Medulla oblongata (tissue), 1 donor: Measurements from ENCODE around the gene YAE1.
"Not testable (repeated sequence)": the region's sequence is repeated elsewhere in the genome, so short reads cannot be mapped to it uniquely, and the experiment has no call there.

ENCODE experiments used
- DNase-seq: peaks from one replicate; pipeline ENCODE4 v3.0.0-alpha.2; 2015; ENCODE audit errors: extremely low spot score

The YAE1 gene, protein sequence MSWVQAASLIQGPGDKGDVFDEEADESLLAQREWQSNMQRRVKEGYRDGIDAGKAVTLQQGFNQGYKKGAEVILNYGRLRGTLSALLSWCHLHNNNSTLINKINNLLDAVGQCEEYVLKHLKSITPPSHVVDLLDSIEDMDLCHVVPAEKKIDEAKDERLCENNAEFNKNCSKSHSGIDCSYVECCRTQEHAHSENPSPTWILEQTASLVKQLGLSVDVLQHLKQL

DNA sequence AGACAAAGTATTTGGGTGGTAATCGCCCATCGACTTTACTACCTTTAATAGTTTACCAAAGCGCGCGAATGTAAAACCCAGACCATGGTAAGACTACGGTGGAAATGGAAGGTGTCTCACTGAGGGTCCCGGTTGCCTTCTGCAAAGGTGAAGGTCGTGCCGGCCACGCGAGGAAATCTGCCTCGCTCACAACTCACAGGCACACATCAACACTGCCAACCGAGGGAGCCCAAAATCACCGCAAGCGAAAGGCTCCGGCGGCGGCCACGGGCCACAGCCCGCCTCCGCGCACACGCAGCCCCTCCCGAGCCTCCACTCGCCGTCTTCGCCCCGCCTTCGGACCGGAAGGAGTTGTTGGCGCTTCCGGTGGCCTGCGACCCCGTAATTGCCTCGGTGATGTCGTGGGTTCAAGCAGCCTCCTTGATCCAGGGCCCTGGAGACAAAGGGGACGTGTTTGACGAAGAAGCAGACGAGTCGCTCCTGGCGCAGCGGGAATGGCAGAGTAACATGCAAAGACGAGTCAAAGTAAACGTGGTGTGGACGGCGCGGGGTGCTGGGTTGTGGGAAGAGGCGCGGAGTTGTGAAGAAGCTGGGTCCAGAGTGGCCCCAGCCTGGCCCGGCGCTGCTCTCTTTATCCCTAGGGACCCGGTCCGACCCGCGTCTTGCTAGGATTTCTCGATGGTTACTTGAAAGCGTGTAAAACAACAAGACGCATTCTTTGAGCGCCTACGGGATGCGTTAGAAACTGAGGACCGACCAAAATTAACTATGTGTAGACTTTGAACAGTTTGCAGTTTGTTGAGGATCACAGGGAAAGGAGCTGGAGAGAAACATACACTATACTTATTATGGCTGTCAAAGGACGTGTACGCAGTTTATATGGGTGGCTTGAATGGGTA, at the start of gene YAE1:
TSS of gene YAE1 (plus strand) at position 382 of the 899 bp plus-strand sequence. CDS start at position 397, 15 bp downstream.
- DNase-seq: peak; percentile 87

DNA sequence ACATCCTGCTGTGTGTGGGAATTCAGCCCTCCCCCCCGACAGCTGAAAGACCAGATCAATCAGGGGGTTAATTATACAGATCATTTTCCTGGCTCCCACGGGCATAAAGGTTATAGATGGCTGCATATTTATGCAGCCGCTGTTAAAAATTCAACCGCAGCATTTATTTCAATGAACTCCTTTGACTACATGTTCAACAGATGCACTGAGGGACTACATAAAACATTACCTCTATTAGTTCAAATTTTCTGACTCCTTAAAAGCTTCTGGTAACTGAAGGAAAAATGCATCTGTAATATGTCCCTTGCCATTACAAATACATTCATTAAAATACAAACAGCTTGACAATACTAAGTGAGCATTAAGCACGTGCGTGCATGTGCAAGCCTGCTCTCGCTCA, 49.7 kb upstream of the YAE1 start:
- DNase-seq: no peak

GRCh38 chr7:39517240-39517639, 49.0 kb upstream of the YAE1 start:
- no peak for DNase-seq

DNA sequence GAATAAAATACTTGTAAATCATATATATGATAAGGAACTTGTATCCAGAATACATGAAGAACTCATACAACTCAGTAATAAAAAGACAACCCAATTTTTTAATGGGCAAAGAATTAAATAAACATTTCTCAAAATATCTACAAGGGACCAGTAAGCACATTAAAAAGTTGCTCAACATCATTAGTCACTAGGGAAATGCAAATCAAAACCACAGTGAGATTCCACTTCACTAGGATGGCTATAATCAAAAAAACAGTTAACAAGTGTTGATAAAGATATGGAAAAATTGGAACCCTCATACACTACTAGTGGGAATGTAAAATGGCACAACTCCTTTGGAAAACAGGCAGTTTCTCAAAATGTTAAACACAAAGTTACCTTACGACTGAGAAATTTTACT, 40.3 kb upstream of the YAE1 start:
- no peak for DNase-seq

DNA sequence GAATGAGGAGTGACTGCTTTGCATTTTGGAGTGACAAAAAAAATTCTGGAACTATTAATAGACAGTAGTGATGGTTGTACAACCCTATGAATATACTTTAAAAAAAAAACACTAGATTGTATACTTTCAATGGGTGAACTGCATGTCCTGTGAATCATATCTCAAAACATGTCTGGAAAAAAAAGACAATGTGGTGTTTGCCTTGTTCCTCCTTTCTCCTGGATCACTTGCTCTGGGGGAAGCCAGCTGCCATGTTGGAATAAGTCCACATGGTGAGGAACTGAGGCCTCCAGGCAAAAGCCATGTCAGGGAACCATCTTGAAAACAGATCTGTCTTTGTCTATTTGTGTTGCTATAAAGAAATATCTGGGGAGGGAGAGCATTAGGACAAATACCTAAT, 39.5 kb upstream of the YAE1 start:
- no peak for DNase-seq

- DNase-seq: no peak
These were observed 38.9 kb upstream of the YAE1 start for GRCh38 chr7:39527296-39527695.

- DNase-seq: no peak
These were observed 38.3 kb upstream of the YAE1 start for GRCh38 chr7:39527951-39528350.

DNA sequence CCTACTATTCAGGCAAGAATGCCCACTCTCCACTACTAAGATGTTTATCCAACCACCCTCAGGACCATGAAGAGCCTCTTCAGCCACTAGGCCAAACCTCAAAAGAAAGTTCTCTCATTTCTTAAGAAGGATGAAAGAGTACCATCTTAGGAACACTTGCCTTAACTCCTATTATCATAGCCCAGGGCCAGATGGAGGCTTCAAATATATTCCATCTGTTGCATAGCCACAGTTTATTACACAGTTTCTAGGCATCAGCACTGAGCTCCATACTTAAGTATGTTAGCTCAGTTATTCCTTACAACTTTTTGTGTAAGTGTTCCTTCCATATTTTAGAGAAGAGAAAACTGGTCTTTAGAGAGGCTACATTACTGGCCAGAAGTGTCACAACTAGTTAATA, 37.4 kb upstream of the YAE1 start:
- DNase-seq: no peak

- no peak for DNase-seq
These were observed 36.6 kb upstream of the YAE1 start for GRCh38 chr7:39529582-39529981.

- DNase-seq: no peak
These were observed 35.2 kb upstream of the YAE1 start for GRCh38 chr7:39530971-39531370.

DNA sequence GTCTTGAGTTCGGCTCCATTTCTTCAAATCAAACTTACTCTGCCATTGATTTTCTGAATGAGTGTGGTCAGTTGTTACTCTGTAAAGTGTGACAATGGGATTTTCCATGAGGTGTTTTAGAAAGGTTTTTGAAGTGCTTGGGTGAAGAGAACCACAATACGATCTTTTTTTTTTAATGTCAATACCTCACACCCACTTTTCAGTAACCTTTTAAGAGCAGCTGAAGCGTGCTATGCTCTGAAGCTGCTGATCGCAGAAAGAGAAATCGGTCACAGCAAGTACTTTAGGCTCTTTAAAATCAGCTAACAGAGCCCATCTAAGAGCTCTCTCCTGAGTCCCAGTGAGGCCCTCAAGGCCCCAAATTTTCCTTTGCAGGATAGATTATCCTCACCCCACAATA, 34.4 kb upstream of the YAE1 start:
- no peak for DNase-seq

DNA sequence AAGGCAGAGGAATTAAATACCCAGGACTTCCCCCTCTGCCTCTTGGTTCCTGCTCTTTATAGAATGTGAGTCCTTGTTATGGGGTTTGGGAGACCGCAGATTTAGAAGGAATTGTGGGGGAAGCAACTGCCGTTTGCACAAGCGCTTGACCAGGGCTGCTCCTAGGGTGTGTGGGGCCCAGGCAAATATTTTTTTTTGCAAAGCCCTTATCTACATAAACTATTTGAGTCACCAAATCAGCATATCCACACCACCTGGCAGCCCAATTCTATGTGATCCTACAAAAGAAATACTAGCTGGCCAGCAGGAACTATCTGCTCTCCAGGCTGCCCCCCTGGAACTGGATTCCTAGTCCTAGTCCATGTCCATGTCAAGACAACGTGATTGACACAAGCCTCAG, 33.4 kb upstream of the YAE1 start:
- DNase-seq: no peak

DNA sequence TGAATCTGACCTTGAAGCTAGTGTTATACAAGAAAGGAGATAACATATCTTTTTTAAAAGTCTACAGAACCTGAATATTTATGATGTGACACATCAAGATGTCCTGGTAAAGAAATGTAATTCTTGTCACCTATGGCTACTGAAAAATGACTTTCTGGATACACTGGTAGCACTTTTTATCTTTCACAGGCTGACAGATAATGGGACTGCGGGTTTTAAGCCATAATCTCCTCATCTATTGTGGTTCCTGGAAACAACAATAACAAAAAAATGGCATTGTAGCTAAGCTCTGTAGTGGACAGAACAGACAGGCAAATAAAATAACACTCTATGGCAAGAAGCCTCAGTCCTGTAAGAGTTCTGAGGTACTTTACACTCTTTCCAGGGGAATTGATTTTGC, 31.6 kb upstream of the YAE1 start:
- DNase-seq: no peak

- DNase-seq: no peak
These were observed 31.1 kb upstream of the YAE1 start for GRCh38 chr7:39535064-39535463.

DNA sequence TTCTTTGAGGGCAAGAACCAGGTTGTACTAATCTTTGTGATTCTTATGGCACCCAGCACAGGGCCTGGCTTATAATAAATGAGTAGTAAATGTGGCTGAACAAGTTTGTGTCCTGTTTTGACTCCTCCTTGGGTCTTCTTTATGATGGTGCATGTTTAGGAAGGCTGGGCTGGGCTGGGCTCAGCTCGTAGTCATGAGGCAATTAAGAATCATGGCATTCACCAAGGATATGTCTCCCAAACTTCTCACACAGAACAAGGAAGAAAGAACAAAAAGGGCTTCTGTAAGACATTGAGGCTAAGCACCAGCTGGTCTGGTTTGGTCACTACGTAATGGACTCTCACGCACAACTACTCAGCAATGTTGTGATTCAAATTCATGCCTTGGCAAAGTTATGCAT, 30.5 kb upstream of the YAE1 start:
- no peak for DNase-seq

DNA sequence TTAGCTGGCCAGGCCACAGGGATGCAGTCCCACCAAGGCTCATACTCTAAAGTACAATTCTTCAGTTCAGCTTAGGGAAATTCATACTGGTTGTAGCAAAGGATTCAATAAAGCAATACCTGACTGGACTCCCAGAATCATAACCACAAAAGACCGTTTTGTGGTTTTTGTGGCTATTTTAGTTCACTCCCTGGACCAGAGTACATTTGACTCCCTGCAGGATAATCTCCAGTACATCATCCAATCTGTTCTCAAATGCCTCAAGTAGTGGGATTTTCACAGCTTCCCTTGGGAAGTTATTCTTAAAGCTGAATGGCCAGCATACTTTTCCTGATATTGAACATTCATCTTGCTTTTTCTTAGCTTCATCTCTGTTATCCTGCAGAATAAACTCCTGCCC, 29.3 kb upstream of the YAE1 start:
- no peak for DNase-seq

DNA sequence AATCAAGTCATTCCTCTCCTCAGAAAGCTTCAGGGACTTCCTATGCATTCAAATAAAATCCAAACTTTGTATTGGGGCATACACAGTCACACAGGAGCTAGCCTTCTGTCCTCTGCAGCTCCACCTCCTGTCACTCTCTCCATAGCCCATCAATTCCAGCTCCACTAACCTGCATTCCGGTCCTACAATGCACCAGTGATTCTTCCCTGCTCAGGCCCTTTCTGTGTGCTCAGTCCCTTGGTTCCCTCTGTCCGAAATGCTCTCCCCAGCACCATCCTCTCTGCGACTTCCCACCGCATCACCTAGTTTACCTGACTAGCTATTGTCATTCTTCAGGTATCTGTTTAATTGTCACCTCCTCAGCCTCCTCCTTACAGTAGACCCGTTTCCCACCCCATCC, 26.4 kb upstream of the YAE1 start:
- no peak for DNase-seq

GRCh38 chr7:39540320-39540719, 25.9 kb upstream of the YAE1 start:
- no peak for DNase-seq

GRCh38 chr7:39541511-39541910, 24.7 kb upstream of the YAE1 start:
- no peak for DNase-seq

- not testable (repeated sequence) for DNase-seq
These were observed 21.4 kb upstream of the YAE1 start for GRCh38 chr7:39544774-39545173.

GRCh38 chr7:39547336-39547735, 18.9 kb upstream of the YAE1 start:
- DNase-seq: no peak

- DNase-seq: no peak
These were observed 15.8 kb upstream of the YAE1 start for GRCh38 chr7:39550411-39550810.

DNA sequence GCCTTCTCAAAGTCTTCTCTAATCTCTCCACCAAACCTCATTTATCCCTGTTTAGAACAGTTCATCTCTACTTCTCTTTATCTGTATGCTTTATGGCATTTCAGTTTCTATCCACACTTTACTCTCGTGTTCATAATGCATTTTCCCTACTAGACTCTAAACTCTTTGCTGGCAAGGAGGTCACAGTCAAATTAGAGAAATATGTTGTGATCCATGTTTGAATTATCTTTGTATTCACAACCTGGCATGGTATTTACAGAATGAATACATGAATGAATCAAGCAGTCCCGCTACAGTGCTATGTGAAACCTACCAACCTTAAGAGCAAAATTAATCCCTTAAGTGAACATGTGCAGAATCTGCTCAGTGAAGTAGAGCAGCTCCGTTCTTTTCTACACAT, 12.8 kb upstream of the YAE1 start:
- no peak for DNase-seq
